ENCODE measurements around the gene PFKFB2. TPM values are rescaled to one million over a fixed set of nuclear protein-coding genes. Genes with fewer than 3 reads are reported as not detected.

Gene PFKFB2
- total and polyA plus RNA-seq, 2 of the 8 experiments (the other 6 are each of a cell fraction or from before 2014, with no cell fraction given): 6.7 to 19.1 TPM

DNA sequence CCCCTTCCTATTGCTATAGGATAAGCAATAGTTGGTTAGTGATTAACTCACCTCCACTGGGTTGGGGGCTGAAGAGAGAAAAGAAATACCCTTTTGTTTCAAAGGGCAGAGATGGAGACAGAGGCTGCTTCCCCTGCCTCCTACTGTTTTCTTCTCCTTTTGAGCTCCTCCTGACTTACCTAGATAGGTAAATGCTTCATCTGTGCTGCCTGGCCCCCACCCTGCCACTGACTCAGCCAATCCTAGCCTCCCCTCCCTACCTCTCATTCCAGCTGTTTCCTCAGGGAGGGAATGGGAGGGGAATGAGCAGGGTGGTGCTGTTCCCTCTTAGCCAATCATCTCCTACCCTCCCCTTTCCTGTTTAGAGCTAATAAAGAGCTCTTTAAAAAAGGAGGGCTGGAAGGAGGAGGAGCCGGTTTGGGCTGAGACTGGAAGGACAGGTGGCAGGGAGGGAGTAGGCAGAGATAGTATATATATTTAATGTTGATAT is 20.5 kb upstream of the PFKFB2 start, which contains the start of gene C1orf116:
C1orf116 (minus strand) TSS at position 229 of the 490 bp plus-strand sequence. CDS start 5,158 bp downstream, outside the sequence.
- peak within 1 kb of the TSS; percentile 0; the same call in 1 of the 2 replicates for H2AK5ac ChIP-seq (ENCODE audit: low read depth, low read length)
- 0% methylated on average over 1 of the region's 1 CpG; no CpG with 5 or more reads in 1 of the 2 experiments for WGBS, 2 experiments (ENCODE audit: extremely low coverage in 1 of 2, insufficient coverage in 1 of 2, insufficient read length in 1 of 2, insufficient replicate concordance in 2 of 2, low coverage in 1 of 2, low lambda C conversion rate in 2 of 2, missing lambda C conversion rate in 1 of 2)
- ChIA-PET CTCF (ENCODE audit: partially characterized antibody) (interaction anchor here (0.6 to 6.1 kb wide), 11 partner anchors 8 to 101 kb away, joined by 3 to 40 read pairs (median 4); partner anchors contain the start of genes PFKFB2 and YOD1), POLR2A (ENCODE audit: partially characterized antibody) (interaction anchor here (0.8 to 3.2 kb wide), 7 partner anchors 8 to 25 kb away, joined by 3 to 16 read pairs (median 8); partner anchors contain the start of genes PFKFB2 and YOD1)
- H2BK15ac ChIP-seq (ENCODE audit: low read length): no peak within 1 kb of the TSS; the same call in 1 of the 2 replicates
- peak within 1 kb of the TSS; percentile 61; the same call in 1 of the 2 replicates for H2BK12ac ChIP-seq (ENCODE audit: low read depth, low read length)
- peak within 1 kb of the TSS; percentile 55; the same call in 1 of the 2 replicates for H3K27ac ChIP-seq (ENCODE audit: low read depth, low read length)
- H2BK120ac ChIP-seq (replicated peaks; ENCODE audit: low read depth, low read length): no peak within 1 kb of the TSS
- H2BK20ac ChIP-seq (ENCODE audit: low read length): peak within 1 kb of the TSS; percentile 63; the same call in 1 of the 2 replicates
- H3K9ac ChIP-seq (replicated peaks in 1 of 4; ENCODE audit: extremely low read depth in 1 of 4, low read depth in 3 of 4, low read length in 3 of 4): no peak within 1 kb of the TSS
- H4K20me1 ChIP-seq (replicated peaks in 1 of 2; ENCODE audit: control insufficient read depth in 1 of 2, insufficient read depth in 2 of 2, low read length in 2 of 2): no peaks in the 10 kb centered on the region
- H3K23ac ChIP-seq (ENCODE audit: insufficient read length): no peak within 1 kb of the TSS
- H2AFZ ChIP-seq (ENCODE audit: low read length): peak within 1 kb of the TSS; percentile 91
- no peak within 1 kb of the TSS for H4K8ac ChIP-seq (ENCODE audit: extremely low read depth, insufficient read depth, low read length)
- H4K5ac ChIP-seq (ENCODE audit: insufficient read length, low read depth, low read length): peak within 1 kb of the TSS; percentile 36
- H3K4ac ChIP-seq (replicated peaks; ENCODE audit: insufficient read length, low read depth, low read length): no peak within 1 kb of the TSS
- H3K56ac ChIP-seq (replicated peaks; ENCODE audit: insufficient read length, low read depth, low read length): no peak within 1 kb of the TSS
- H3K4me3 ChIP-seq (ENCODE audit: extremely low read depth in 1 of 4, insufficient read depth in 2 of 4, low read depth in 3 of 4, low read length in 4 of 4): peak within 1 kb of the TSS; percentile 3 to 50 (median 29); a peak in 7 of 8 replicates
- H3K36me3 ChIP-seq (ENCODE audit: control insufficient read depth in 2 of 4, insufficient read depth in 4 of 4, low read length in 3 of 4): no peaks in the 10 kb centered on the region
- DNase-seq (ENCODE audit: low read depth in 1 of 2, low spot score in 2 of 2): peak; percentile 65 to 81
- peak within 1 kb of the TSS; percentile 70 for H4K91ac ChIP-seq (replicated peaks; ENCODE audit: insufficient read length, low read length)
- H3K18ac ChIP-seq (ENCODE audit: extremely low read depth, low read length): no peak within 1 kb of the TSS; the same call in 1 of the 2 replicates
- H3K23me2 ChIP-seq (ENCODE audit: low read depth, low read length): no peaks in the 10 kb centered on the region
- peak; percentile 93 for FAIRE-seq
- H3K9me3 ChIP-seq (ENCODE audit: insufficient read depth in 2 of 2, low read depth in 1 of 2, low read length in 1 of 2): no peaks in the 10 kb centered on the region
- H3K79me1 ChIP-seq (ENCODE audit: low read depth, low read length): no peaks in the 10 kb centered on the region
- H3K14ac ChIP-seq (ENCODE audit: insufficient read length): no peak within 1 kb of the TSS
- peak within 1 kb of the TSS; percentile 45 to 62 for H3K4me2 ChIP-seq (ENCODE audit: insufficient read depth in 1 of 2, low read depth in 2 of 2, low read length in 2 of 2)
- no peaks in the 10 kb centered on the region for H3K79me2 ChIP-seq (ENCODE audit: control insufficient read depth in 1 of 2, insufficient read depth in 2 of 2, low read length in 2 of 2)
- H2BK5ac ChIP-seq (ENCODE audit: low read depth, low read length): peak within 1 kb of the TSS; percentile 72; the same call in 1 of the 2 replicates
- peaks cover 4 to 17% (median 12%) of the 10 kb centered on the region in 4 experiments; a peak in 6 of 7 replicates for H3K4me1 ChIP-seq (replicated peaks in 1 of 4; ENCODE audit: control insufficient read depth in 3 of 4, insufficient read depth in 4 of 4, low read length in 3 of 4)
- H3K27me3 ChIP-seq (replicated peaks in 1 of 4; ENCODE audit: control insufficient read depth in 3 of 4, extremely low read depth in 1 of 4, insufficient read depth in 3 of 4, low read length in 3 of 4): no peaks in the 10 kb centered on the region
- TF ChIP-seq SIN3A (conservative IDR thresholded peaks at IDR 0.05 in 1 of 2, IDR thresholded peaks at IDR 0.05 in 1 of 2; ENCODE audit: low read depth in 1 of 2, low read length in 2 of 2) (0 out of 4 replicates have a peak, but pooled peaks of 1 of the 2 experiments have one; percentile 48), TEAD4 (IDR thresholded peaks at IDR 0.05; ENCODE audit: low read depth, low read length) (peak; percentile 59; the same call in 1 of the 2 replicates), TBP (IDR thresholded peaks at IDR 0.05; ENCODE audit: low read depth, low read length) (peak; percentile 64; the same call in 1 of the 2 replicates), CTBP2 (IDR thresholded peaks at IDR 0.05; ENCODE audit: borderline replicate concordance, insufficient read depth, insufficient read length, low read length) (peak; percentile 57), POLR2A (IDR thresholded peaks at IDR 0.05; ENCODE audit: control extremely low read depth in 1 of 2, low read depth in 2 of 2, low read length in 2 of 2) (peak in 1 of 2 experiments; percentile 55; a peak in 2 of 3 replicates), SP1 (IDR thresholded peaks at IDR 0.05; ENCODE audit: low read depth, low read length) (0 out of 2 replicates have a peak, but pooled peaks have one; percentile 48), CHD2 (IDR thresholded peaks at IDR 0.05; ENCODE audit: low read length) (0 out of 2 replicates have a peak, but pooled peaks have one; percentile 28), YY1 (IDR thresholded peaks at IDR 0.05; ENCODE audit: low read depth, low read length) (no peak), ASH2L (IDR thresholded peaks at IDR 0.05; ENCODE audit: low read length) (peak; percentile 22), NANOG (IDR thresholded peaks at IDR 0.05; ENCODE audit: insufficient read depth, low read depth, low read length, poor library complexity, severe bottlenecking) (no peak), TAF1 (IDR thresholded peaks at IDR 0.05; ENCODE audit: low read depth, low read length) (peak; percentile 61), SP2 (IDR thresholded peaks at IDR 0.05; ENCODE audit: low read length) (no peak)
- TF ChIP-seq, protein P1, sequence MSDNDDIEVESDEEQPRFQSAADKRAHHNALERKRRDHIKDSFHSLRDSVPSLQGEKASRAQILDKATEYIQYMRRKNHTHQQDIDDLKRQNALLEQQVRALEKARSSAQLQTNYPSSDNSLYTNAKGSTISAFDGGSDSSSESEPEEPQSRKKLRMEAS (IDR thresholded peaks at IDR 0.05): no peak

All from H1 (cell line).